GM21367 (cell line): ENCODE measurements around the gene CPNE7.

ENCODE experiments used
- ATAC-seq: cut with Tn5 transposase; IDR thresholded peaks from one replicate; pipeline ENCODE4 v1.9.1; 2021; ENCODE audit not compliant: unreplicated experiment

The CPNE7 gene

GRCh38 chr16:89575247-89576152 is at the start of gene CPNE7:
CPNE7 (plus strand) TSS chr16:89575758; CDS start chr16:89575898, 140 bp downstream.
- ATAC-seq, result no peak

- no peak for ATAC-seq
Measured at GRCh38 chr16:89529097-89529496, 46.5 kb upstream of the CPNE7 start.

GRCh38 chr16:89530401-89531381 is 44.9 kb upstream of the CPNE7 start:
- ATAC-seq, result no peak

- no peak for ATAC-seq
Measured at GRCh38 chr16:89531821-89532526, 43.6 kb upstream of the CPNE7 start.

- ATAC-seq, result no peak
Measured at GRCh38 chr16:89534252-89534756, 41.3 kb upstream of the CPNE7 start.

- ATAC-seq, result no peak
Measured at GRCh38 chr16:89536371-89536770, 39.2 kb upstream of the CPNE7 start.

GRCh38 chr16:89536886-89537548 is 38.5 kb upstream of the CPNE7 start:
- no peak for ATAC-seq

- ATAC-seq, result no peak
Measured at GRCh38 chr16:89537549-89537925, 38.0 kb upstream of the CPNE7 start.

- ATAC-seq, result no peak
Measured at GRCh38 chr16:89538286-89538685, 37.3 kb upstream of the CPNE7 start.

GRCh38 chr16:89540557-89540956 is 35.0 kb upstream of the CPNE7 start:
- no peak for ATAC-seq

- no peak for ATAC-seq
Measured at GRCh38 chr16:89541792-89542191, 33.8 kb upstream of the CPNE7 start.

- no peak for ATAC-seq
Measured at GRCh38 chr16:89544113-89544512, 31.4 kb upstream of the CPNE7 start.

- ATAC-seq, result no peak
Measured at GRCh38 chr16:89544713-89545043, 30.9 kb upstream of the CPNE7 start.

GRCh38 chr16:89545044-89545830 is 30.3 kb upstream of the CPNE7 start:
- no peak for ATAC-seq

GRCh38 chr16:89545831-89546574 is 29.6 kb upstream of the CPNE7 start:
- no peak for ATAC-seq

- no peak for ATAC-seq
Measured at GRCh38 chr16:89546781-89547180, 28.8 kb upstream of the CPNE7 start.

- no peak for ATAC-seq
Measured at GRCh38 chr16:89547291-89547690, 28.3 kb upstream of the CPNE7 start.

- no peak for ATAC-seq
Measured at GRCh38 chr16:89547860-89548259, 27.7 kb upstream of the CPNE7 start.
